Activated CD8-positive, alpha-beta memory T cell treated with anti-CD3 and anti-CD28 coated beads for 4 hours (primary cell): ENCODE data around the gene STEAP1B.

Experiments
- DNase-seq, 2 donors: peaks; one replicate each; pipeline ENCODE4 v3.0.0-alpha.2; 2020; ENCODE audit warnings: low read depth in 2 of 2

Gene STEAP1B

DNA sequence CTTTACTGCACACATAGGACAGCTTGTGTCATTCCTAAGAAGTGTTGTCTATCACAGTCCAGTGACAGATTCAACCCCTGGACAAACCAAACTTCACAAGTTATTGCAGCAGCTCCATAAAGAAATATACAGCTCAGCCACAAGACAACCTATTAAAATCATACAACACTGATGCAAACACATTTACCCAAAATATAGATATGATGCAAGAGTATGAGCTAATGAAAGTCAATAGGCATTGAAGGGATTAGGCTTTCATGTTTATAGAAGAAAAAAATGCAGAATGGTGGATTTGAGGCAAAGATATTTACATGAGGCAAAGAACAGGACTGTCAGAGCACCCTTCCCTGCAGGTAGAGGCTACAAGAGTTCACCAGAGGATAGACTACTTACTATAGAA lies 128.1 kb downstream of the STEAP1B start:
- DNase-seq = no peak
